MCF 10A (cell line): ENCODE measurements around the gene GNL1. TPM values are rescaled to one million over a fixed set of nuclear protein-coding genes. Genes with fewer than 3 reads are reported as not detected.
"Not testable (repeated sequence)": the region's sequence is repeated elsewhere in the genome, so short reads cannot be mapped to it uniquely, and the experiment has no call there.

Experiments
- BruUV-seq: library from RNA; stranded (reverse); fragments of 400-500 nt; replicated peaks from 2 replicates; lab custom pipeline; 2021; lab: Mats Ljungman, UMichigan
- CTCF ChIA-PET: fragments of 300-600 bp; sonication (Branson Sonifier 250); formaldehyde crosslinking; extraction: SDS; loops from one replicate; lab custom pipeline; 2021; ENCODE audit warnings: antibody characterized with exemption, inconsistent platforms; lab: Yijun Ruan, JAX
- POLR2A ChIA-PET: fragments of 300-600, 350-650 bp; sonication (Branson Sonifier 250); formaldehyde crosslinking; extraction: SDS; loops from one replicate; lab custom pipeline; 2020; ENCODE audit warnings: antibody characterized with exemption, inconsistent platforms; lab: Yijun Ruan, JAX
- DNase-seq: peaks from one replicate; pipeline ENCODE4 v3.0.0-alpha.2; 2018; ENCODE audit not compliant: unreplicated experiment
- H3K27ac Mint-ChIP-seq: one replicate; pipeline ENCODE4 v1.8.0; 2022; ENCODE audit warnings: mild to moderate bottlenecking, low read depth, mixed read lengths; ENCODE audit not compliant: unreplicated experiment
- H3K27me3 Mint-ChIP-seq: one replicate; pipeline ENCODE4 v1.8.0; 2022; ENCODE audit warnings: mixed read lengths; ENCODE audit not compliant: insufficient read depth, unreplicated experiment
- H3K36me3 Mint-ChIP-seq: one replicate; pipeline ENCODE4 v1.8.0; 2022; ENCODE audit warnings: mild to moderate bottlenecking, moderate library complexity, mixed read lengths; ENCODE audit not compliant: insufficient read depth, unreplicated experiment
- H3K4me1 Mint-ChIP-seq: one replicate; pipeline ENCODE4 v1.8.0; 2022; ENCODE audit warnings: mixed read lengths; ENCODE audit not compliant: insufficient read depth, unreplicated experiment
- H3K4me3 Mint-ChIP-seq: one replicate; pipeline ENCODE4 v1.8.0; 2022; ENCODE audit warnings: mild to moderate bottlenecking, moderate library complexity, mixed read lengths; ENCODE audit not compliant: unreplicated experiment
- H3K9me3 Mint-ChIP-seq: one replicate; pipeline ENCODE4 v1.8.0; 2022; ENCODE audit warnings: mixed read lengths; ENCODE audit not compliant: unreplicated experiment
- intact Hi-C: fragments of 100-400 bp; cut with micrococcal nuclease; formaldehyde crosslinking; loops from 2 replicates; pipeline ENCODE4 v1.14.1; 2022
- total RNA-seq: library from RNA; stranded (reverse); gene quantifications from 2 replicates; pipeline ENCODE4 v1.2.3, GENCODE V29; 2022
- TF ChIP-seq, protein P1 (sequence below): fragments of 200-600 bp; IDR thresholded peaks from one replicate; pipeline ENCODE4 v1.8.0; 2022; ENCODE audit warnings: antibody characterized with exemption, mild to moderate bottlenecking; ENCODE audit not compliant: unreplicated experiment

GNL1 gene
- total RNA-seq, 1 experiment from 2014 or later, result 76.8 TPM

DNA sequence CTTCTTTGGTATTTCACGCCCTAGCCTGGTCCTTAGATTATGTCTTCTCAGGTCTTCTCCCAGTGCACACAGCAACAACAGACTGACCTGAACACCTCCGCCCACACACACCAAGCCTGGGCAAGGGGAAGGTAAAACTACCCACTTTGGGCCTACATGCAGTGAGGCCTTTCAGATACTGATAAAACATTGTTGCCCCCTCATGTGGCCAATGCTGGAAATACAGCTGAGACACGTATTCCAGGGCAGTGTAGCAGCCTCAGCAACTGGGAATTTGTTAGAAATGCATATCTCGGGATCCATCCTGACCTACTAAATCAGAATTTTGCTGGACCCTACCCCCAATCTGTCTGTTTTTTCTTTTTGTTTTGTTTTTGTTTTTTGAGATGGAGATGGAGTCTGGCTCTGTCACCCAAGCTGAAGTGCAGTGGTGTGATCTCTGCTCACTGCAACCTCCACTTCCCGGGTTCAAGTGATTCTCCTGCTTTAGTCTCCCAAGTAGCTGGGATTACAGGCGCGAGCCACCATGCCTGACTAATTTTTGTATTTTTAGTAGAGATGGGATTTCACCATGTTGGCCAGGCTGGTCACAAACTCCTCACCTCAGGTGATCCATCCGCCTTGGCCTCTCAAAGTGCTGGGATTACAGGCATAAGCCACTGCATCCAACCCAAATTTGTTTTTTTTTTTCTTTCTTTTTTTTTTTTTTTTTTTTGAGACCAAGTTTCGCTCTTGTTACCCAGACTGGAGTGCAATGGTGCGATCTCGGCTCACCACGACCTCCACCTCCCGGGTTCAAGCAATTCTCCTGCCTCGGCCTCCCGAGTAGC is 41.2 kb upstream of the GNL1 start:
- H3K36me3 Mint-ChIP-seq, result peaks cover 68% of the 10 kb centered on the region
- not testable (repeated sequence) for H3K4me1 Mint-ChIP-seq

GRCh38 chr6:30592287-30592686 is 36.0 kb upstream of the GNL1 start:
- TF ChIP-seq, protein P1, sequence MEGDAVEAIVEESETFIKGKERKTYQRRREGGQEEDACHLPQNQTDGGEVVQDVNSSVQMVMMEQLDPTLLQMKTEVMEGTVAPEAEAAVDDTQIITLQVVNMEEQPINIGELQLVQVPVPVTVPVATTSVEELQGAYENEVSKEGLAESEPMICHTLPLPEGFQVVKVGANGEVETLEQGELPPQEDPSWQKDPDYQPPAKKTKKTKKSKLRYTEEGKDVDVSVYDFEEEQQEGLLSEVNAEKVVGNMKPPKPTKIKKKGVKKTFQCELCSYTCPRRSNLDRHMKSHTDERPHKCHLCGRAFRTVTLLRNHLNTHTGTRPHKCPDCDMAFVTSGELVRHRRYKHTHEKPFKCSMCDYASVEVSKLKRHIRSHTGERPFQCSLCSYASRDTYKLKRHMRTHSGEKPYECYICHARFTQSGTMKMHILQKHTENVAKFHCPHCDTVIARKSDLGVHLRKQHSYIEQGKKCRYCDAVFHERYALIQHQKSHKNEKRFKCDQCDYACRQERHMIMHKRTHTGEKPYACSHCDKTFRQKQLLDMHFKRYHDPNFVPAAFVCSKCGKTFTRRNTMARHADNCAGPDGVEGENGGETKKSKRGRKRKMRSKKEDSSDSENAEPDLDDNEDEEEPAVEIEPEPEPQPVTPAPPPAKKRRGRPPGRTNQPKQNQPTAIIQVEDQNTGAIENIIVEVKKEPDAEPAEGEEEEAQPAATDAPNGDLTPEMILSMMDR, result no peak
- Mint-ChIP-seq H3K36me3 (peaks cover 49% of the 10 kb centered on the region), H3K4me3 (no peak overlapping the region), H3K27ac (no peak overlapping the region), H3K9me3 (no peaks in the 10 kb centered on the region), H3K27me3 (no peaks in the 10 kb centered on the region), H3K4me1 (no peaks in the 10 kb centered on the region)
- POLR2A ChIA-PET, result interaction anchor here (0.6 to 1.2 kb wide), 5 partner anchors 18 to 145 kb away, joined by 3 to 4 read pairs (median 4); partner anchors contain the start of gene ABCF1
- intact Hi-C loops, result no loop called here
- CTCF ChIA-PET, result interaction anchor here (0.6 to 1.2 kb wide), 4 partner anchors 12 to 109 kb away, joined by 3 to 4 read pairs (median 4); no protein-coding TSS in a partner anchor
- no TSS peak for BruUV-seq
- no peak for DNase-seq

More for the DNA sequence above, 41.2 kb upstream of the GNL1 start:
- not testable (repeated sequence) for H3K4me3 Mint-ChIP-seq, H3K27me3 Mint-ChIP-seq, H3K27ac Mint-ChIP-seq, H3K9me3 Mint-ChIP-seq
- TSS peak; percentile 1 for BruUV-seq
- CTCF ChIA-PET, result interaction anchor here (0.7 to 3.2 kb wide), 20 partner anchors 10 to 1188 kb away, joined by 3 to 23 read pairs (median 4); partner anchors contain the start of gene ABCF1
- intact Hi-C loops, result loop anchor here (1.0 kb wide), 1 partner anchor 114 kb away; no protein-coding TSS in a partner anchor
- peak; percentile 89 for DNase-seq
- POLR2A ChIA-PET, result interaction anchor here (0.7 to 7.3 kb wide), 15 partner anchors 9 to 125 kb away, joined by 3 to 107 read pairs (median 5); partner anchors contain the start of genes ABCF1, MRPS18B and PPP1R10
- TF ChIP-seq, protein P1, result peak; percentile 62

- Mint-ChIP-seq H3K9me3 (no peaks in the 10 kb centered on the region), H3K4me3 (no peak overlapping the region), H3K36me3 (peaks cover 58% of the 10 kb centered on the region), H3K27me3 (no peaks in the 10 kb centered on the region), H3K4me1 (no peaks in the 10 kb centered on the region), H3K27ac (no peak overlapping the region)
- intact Hi-C loops, result no loop called here
- ChIA-PET CTCF (interaction anchor here (1.5 to 1.8 kb wide), 2 partner anchors 21 to 47 kb away, joined by 5 to 9 read pairs; no protein-coding TSS in a partner anchor), POLR2A (interaction anchor here (0.9 to 2.1 kb wide), 2 partner anchors 9 to 17 kb away, joined by 3 to 13 read pairs; no protein-coding TSS in a partner anchor)
- TF ChIP-seq, protein P1, result no peak
- DNase-seq, result no peak
- no TSS peak for BruUV-seq
These were observed 34.7 kb upstream of the GNL1 start for GRCh38 chr6:30591008-30591407.

DNA sequence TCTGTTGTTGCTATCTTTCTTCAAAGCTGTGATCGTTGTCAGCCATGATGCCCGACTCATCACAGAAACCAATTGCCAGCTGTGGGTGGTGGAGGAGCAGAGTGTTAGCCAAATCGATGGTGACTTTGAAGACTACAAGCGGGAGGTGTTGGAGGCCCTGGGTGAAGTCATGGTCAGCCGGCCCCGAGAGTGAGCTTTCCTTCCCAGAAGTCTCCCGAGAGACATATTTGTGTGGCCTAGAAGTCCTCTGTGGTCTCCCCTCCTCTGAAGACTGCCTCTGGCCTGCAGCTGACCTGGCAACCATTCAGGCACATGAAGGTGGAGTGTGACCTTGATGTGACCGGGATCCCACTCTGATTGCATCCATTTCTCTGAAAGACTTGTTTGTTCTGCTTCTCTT is 34.2 kb upstream of the GNL1 start:
- CTCF ChIA-PET, result interaction anchor here (1.5 to 1.8 kb wide), 2 partner anchors 22 to 46 kb away, joined by 5 to 9 read pairs; no protein-coding TSS in a partner anchor
- no peaks in the 10 kb centered on the region for H3K9me3 Mint-ChIP-seq
- TF ChIP-seq, protein P1, result no peak
- no peaks in the 10 kb centered on the region for H3K27me3 Mint-ChIP-seq
- H3K27ac Mint-ChIP-seq, result no peak overlapping the region
- no TSS peak for BruUV-seq
- no peaks in the 10 kb centered on the region for H3K4me1 Mint-ChIP-seq
- intact Hi-C loops, result no loop called here
- POLR2A ChIA-PET, result interaction anchor here (0.9 to 2.1 kb wide), 3 partner anchors 9 to 17 kb away, joined by 3 to 13 read pairs (median 4); no protein-coding TSS in a partner anchor
- H3K36me3 Mint-ChIP-seq, result peaks cover 63% of the 10 kb centered on the region
- H3K4me3 Mint-ChIP-seq, result no peak overlapping the region
- no peak for DNase-seq
